Liver (tissue), 9 donors: ENCODE results near the gene CHRNG. TPM values are rescaled to one million over a fixed set of nuclear protein-coding genes. Genes with fewer than 3 reads are reported as not detected.

Experiments
- DNase-seq: peaks from one replicate; pipeline ENCODE4 v3.0.0-alpha.2; 2017; ENCODE audit warnings: low spot score
- H3K27ac ChIP-seq, 2 donors: one replicate each; pipeline ENCODE4 v1.7.0; 2013; ENCODE audit warnings: inconsistent platforms in 2 of 2, low read length in 2 of 2, control low read depth in 1 of 2, low read depth in 1 of 2, mild to moderate bottlenecking in 1 of 2
- H3K27me3 ChIP-seq, 4 donors: one replicate each; pipeline versions ENCODE4 v1.6.1 to v1.7.0; 2013; ENCODE audit warnings: low read length in 3 of 4, inconsistent platforms in 1 of 4, mild to moderate bottlenecking in 1 of 4, moderate library complexity in 1 of 4; ENCODE audit not compliant: control insufficient read depth in 4 of 4, insufficient read depth in 4 of 4
- H3K36me3 ChIP-seq, 4 donors: one replicate each; pipeline versions ENCODE4 v1.6.1 to v1.7.0; 2013; ENCODE audit warnings: low read length in 3 of 4, mild to moderate bottlenecking in 3 of 4, low read depth in 1 of 4, moderate library complexity in 1 of 4; ENCODE audit not compliant: control insufficient read depth in 4 of 4, insufficient read depth in 3 of 4
- H3K4me1 ChIP-seq, 4 donors: one replicate each; pipeline versions ENCODE4 v1.6.1 to v1.7.0; 2013; ENCODE audit warnings: low read length in 3 of 4, mild to moderate bottlenecking in 3 of 4, moderate library complexity in 1 of 4; ENCODE audit not compliant: control insufficient read depth in 4 of 4, insufficient read depth in 4 of 4
- H3K4me3 ChIP-seq, 3 donors: one replicate each; pipeline versions ENCODE4 v1.6.1 to v1.7.0; 2013; ENCODE audit warnings: low read length in 3 of 3, control low read depth in 1 of 3, low read depth in 1 of 3, mild to moderate bottlenecking in 1 of 3
- H3K9ac ChIP-seq, 2 donors: one replicate each; pipeline ENCODE4 v1.7.0; 2013; ENCODE audit warnings: low read length in 2 of 2, mild to moderate bottlenecking in 2 of 2, moderate library complexity in 2 of 2, control low read depth in 1 of 2, low read depth in 1 of 2
- H3K9me3 ChIP-seq, 4 donors: one replicate each; pipeline versions ENCODE4 v1.6.1 to v1.7.0; 2013; ENCODE audit warnings: low read length in 3 of 4; ENCODE audit not compliant: control insufficient read depth in 4 of 4
- ATF3 ChIP-seq: IDR thresholded peaks from 2 replicates; pipeline ENCODE4 v1.6.1; 2016; ENCODE audit warnings: antibody characterized with exemption
- CTCF ChIP-seq: fragments of 150-350 bp; IDR thresholded peaks from 2 replicates; pipeline ENCODE4 v1.5.1; 2017; ENCODE audit warnings: improper control_type of control experiment, low read depth, low read length; ENCODE audit not compliant: missing input control
- EGR1 ChIP-seq, 2 donors: IDR thresholded peaks; 2 replicates each; pipeline ENCODE4 v1.6.1; 2016 to 2018; ENCODE audit warnings: antibody characterized with exemption in 2 of 2, low read depth in 2 of 2
- FOXA1 ChIP-seq: IDR thresholded peaks from 2 replicates; pipeline ENCODE4 v1.6.1; 2016; ENCODE audit warnings: antibody characterized with exemption
- FOXA2 ChIP-seq: IDR thresholded peaks from 2 replicates; pipeline ENCODE4 v1.6.1; 2016; ENCODE audit warnings: antibody characterized with exemption
- GABPA ChIP-seq, 2 donors: IDR thresholded peaks in 1 of 2; conservative IDR thresholded peaks in 1 of 2; 2 replicates each; pipeline ENCODE4 v1.6.1; 2016; ENCODE audit warnings: antibody characterized with exemption in 2 of 2, mild to moderate bottlenecking in 1 of 2, moderate library complexity in 1 of 2
- HNF4A ChIP-seq, 2 donors: conservative IDR thresholded peaks; 2 replicates each; pipeline ENCODE4 v1.6.1; 2016; ENCODE audit warnings: antibody characterized with exemption in 2 of 2, mild to moderate bottlenecking in 2 of 2
- HNF4G ChIP-seq: IDR thresholded peaks from 2 replicates; pipeline ENCODE4 v1.6.1; 2016; ENCODE audit warnings: antibody characterized with exemption
- JUND ChIP-seq, 2 donors: IDR thresholded peaks; 2 replicates each; pipeline ENCODE4 v1.6.1; 2016; ENCODE audit warnings: antibody characterized with exemption in 2 of 2
- MAX ChIP-seq: IDR thresholded peaks from 2 replicates; pipeline ENCODE4 v1.6.1; 2016; ENCODE audit warnings: antibody characterized with exemption
- NR2F2 ChIP-seq: IDR thresholded peaks from 2 replicates; pipeline ENCODE4 v1.6.1; 2016; ENCODE audit warnings: antibody characterized with exemption
- RAD21 ChIP-seq, 2 donors: IDR thresholded peaks; 2 replicates each; pipeline ENCODE4 v1.6.1; 2016; ENCODE audit warnings: antibody characterized with exemption in 2 of 2, mild to moderate bottlenecking in 2 of 2
- REST ChIP-seq: IDR thresholded peaks from 2 replicates; pipeline ENCODE4 v1.6.1; 2016; ENCODE audit warnings: antibody characterized with exemption, mild to moderate bottlenecking
- RXRA ChIP-seq, 2 donors: IDR thresholded peaks; 2 replicates each; pipeline ENCODE4 v1.6.1; 2017 to 2018; ENCODE audit warnings: antibody characterized with exemption in 2 of 2, mild to moderate bottlenecking in 1 of 2
- SP1 ChIP-seq: IDR thresholded peaks from 2 replicates; pipeline ENCODE4 v1.6.1; 2018; ENCODE audit warnings: antibody characterized with exemption, mild to moderate bottlenecking
- TAF1 ChIP-seq: conservative IDR thresholded peaks from 2 replicates; pipeline ENCODE4 v1.6.1; 2016; ENCODE audit warnings: antibody characterized with exemption, mild to moderate bottlenecking
- YY1 ChIP-seq: IDR thresholded peaks from 2 replicates; pipeline ENCODE4 v1.6.1; 2016; ENCODE audit warnings: antibody characterized with exemption, mild to moderate bottlenecking
- ZBTB33 ChIP-seq: IDR thresholded peaks from 2 replicates; pipeline ENCODE4 v1.6.1; 2016; ENCODE audit warnings: antibody characterized with exemption
- WGBS: extraction: QIAGEN DNeasy Blood & Tissue Kit; methylation state at CpG from one replicate; pipeline ENCODE4 v1.1.7; 2013; 5-methylcytosine and 5-hydroxymethylcytosine counted together
- polyA plus RNA-seq, 2 donors: library from polyadenylated mRNA; stranded (reverse) in 1 of 2; unstranded in 1 of 2; fragments of 200-250 nt in 1 of 2; fragments of >200 nt in 1 of 2; fragmentation: Nextera tagmentation in 1 of 2; extraction: Ambion mirVana in 1 of 2; gene quantifications; one replicate each; pipeline versions ENCODE4 v1.2.1 to v1.2.3, GENCODE V29; 2013 to 2015
- total RNA-seq, 2 donors: library from RNA; depleted of rRNA; stranded (reverse); fragments of >200 nt; gene quantifications; one replicate each; pipeline ENCODE4 v1.2.3, GENCODE V29; 2014
- donor health status: healthy.
- donor health status: healthy.
- donor health status: healthy.
- donor health status: healthy.
- donor health status: healthy.

Gene CHRNG
- total and polyA plus RNA-seq, 4 donors, result not detected

GRCh38 chr2:232567721-232568120 lies 28.2 kb downstream of the CHRNG start (continued):
- TF ChIP-seq REST, result no peak

- Histone ChIP-seq H3K27ac (no peak overlapping the region), H3K4me3 (no peak overlapping the region), H3K4me1 (peaks cover 5 to 20% (median 17%) of the 10 kb centered on the region in 4 donors), H3K27me3 (no peaks in the 10 kb centered on the region), H3K9me3 (no peaks in the 10 kb centered on the region), H3K9ac (no peak overlapping the region), H3K36me3 (peaks cover 9 to 55% (median 49%) of the 10 kb centered on the region in 4 donors)
- no peak for DNase-seq
- TF ChIP-seq ZBTB33 (no peak), FOXA2 (no peak), HNF4G (no peak), MAX (no peak), RAD21 (IDR thresholded peaks at IDR 0.05) (no peak), REST (no peak), JUND (IDR thresholded peaks at IDR 0.05) (no peak), TAF1 (no peak), SP1 (no peak), YY1 (no peak), CTCF (no peak), ATF3 (no peak), RXRA (IDR thresholded peaks at IDR 0.05) (no peak), NR2F2 (no peak), EGR1 (IDR thresholded peaks at IDR 0.05; ENCODE audit: low read depth in 2 of 2) (no peak), FOXA1 (no peak), GABPA (IDR thresholded peaks at IDR 0.05 in 1 of 2, conservative IDR thresholded peaks at IDR 0.05 in 1 of 2) (no peak), HNF4A (conservative IDR thresholded peaks at IDR 0.05) (no peak)
- WGBS, result 83% methylated on average over 5 of the region's 5 CpGs
These were observed 28.7 kb downstream of the CHRNG start for GRCh38 chr2:232568161-232568560.
